ENCODE results near the gene SLCO2A1. TPM values are rescaled to one million over a fixed set of nuclear protein-coding genes. Genes with fewer than 3 reads are reported as not detected.

The SLCO2A1 gene
- polyA plus RNA-seq, 1 donor (not counting 4 experiments of a cell fraction or from before 2014, with no cell fraction given): 0.80 TPM

DNA sequence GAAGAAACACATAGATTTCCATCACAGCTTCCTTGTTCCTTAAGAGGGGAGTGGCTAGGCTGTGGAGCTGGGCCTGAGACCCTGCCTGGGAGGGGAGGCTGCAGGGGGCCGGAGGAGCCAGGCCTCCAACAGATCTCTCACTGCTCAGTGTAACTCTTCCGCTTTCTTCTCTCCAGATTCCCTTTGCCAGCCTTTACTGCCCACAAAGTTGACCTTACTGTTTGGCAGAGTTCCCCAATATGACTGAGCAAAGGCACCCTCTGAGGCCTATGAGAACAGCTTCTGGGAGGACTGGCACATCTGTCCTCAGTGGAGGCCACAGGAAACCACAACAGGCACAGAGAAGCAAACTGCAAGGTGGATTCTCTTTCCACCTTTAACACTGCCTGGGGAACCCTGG lies 38.1 kb downstream of the SLCO2A1 start:
- peaks cover 14% of the 10 kb centered on the region for H3K4me1 ChIP-seq (ENCODE audit: control insufficient read depth, extremely low read depth, insufficient read depth, low read length)
- no peak overlapping the region for H2AFZ ChIP-seq (ENCODE audit: control insufficient read depth, low read length)
- no peaks in the 10 kb centered on the region for H3K9me3 ChIP-seq (ENCODE audit: control insufficient read depth, low read depth, low read length)
- H4K20me1 ChIP-seq (ENCODE audit: control insufficient read depth, extremely low read depth, insufficient read depth, low read length): no peaks in the 10 kb centered on the region
- FAIRE-seq (no peak), DNase-seq (ENCODE audit: low read depth, low spot score) (no peak)
- no peak overlapping the region for H3K27ac ChIP-seq (ENCODE audit: control insufficient read depth, insufficient read depth, low read length)
- H3K4me2 ChIP-seq (ENCODE audit: control insufficient read depth, extremely low read depth, insufficient read depth, low read depth, low read length): no peak overlapping the region
- no peaks in the 10 kb centered on the region for H3K9me1 ChIP-seq (ENCODE audit: control insufficient read depth, extremely low read depth, insufficient read depth, low read length)
- no peak overlapping the region for H3K9ac ChIP-seq (ENCODE audit: control insufficient read depth, extremely low read depth, insufficient read depth, low read length)
- H3K27me3 ChIP-seq (ENCODE audit: control insufficient read depth, extremely low read depth, insufficient read depth, low read length): peaks cover 26% of the 10 kb centered on the region
- no peaks in the 10 kb centered on the region for H3K79me2 ChIP-seq (ENCODE audit: control insufficient read depth, insufficient read depth, low read length)
- dilution Hi-C loops (cut with MboI; ENCODE audit: extremely low pct_ligation_motif_present, low sequenced_read_pairs): no loop called here
- no peak overlapping the region for H3K4me3 ChIP-seq (ENCODE audit: control insufficient read depth in 2 of 3, extremely low read depth in 1 of 3, insufficient read depth in 2 of 3, low read depth in 1 of 3, low read length in 3 of 3)
- no peaks in the 10 kb centered on the region for H3K36me3 ChIP-seq (ENCODE audit: control insufficient read depth in 2 of 2, extremely low read depth in 1 of 2, insufficient read depth in 2 of 2, low read length in 2 of 2)
- TF ChIP-seq, protein P1, sequence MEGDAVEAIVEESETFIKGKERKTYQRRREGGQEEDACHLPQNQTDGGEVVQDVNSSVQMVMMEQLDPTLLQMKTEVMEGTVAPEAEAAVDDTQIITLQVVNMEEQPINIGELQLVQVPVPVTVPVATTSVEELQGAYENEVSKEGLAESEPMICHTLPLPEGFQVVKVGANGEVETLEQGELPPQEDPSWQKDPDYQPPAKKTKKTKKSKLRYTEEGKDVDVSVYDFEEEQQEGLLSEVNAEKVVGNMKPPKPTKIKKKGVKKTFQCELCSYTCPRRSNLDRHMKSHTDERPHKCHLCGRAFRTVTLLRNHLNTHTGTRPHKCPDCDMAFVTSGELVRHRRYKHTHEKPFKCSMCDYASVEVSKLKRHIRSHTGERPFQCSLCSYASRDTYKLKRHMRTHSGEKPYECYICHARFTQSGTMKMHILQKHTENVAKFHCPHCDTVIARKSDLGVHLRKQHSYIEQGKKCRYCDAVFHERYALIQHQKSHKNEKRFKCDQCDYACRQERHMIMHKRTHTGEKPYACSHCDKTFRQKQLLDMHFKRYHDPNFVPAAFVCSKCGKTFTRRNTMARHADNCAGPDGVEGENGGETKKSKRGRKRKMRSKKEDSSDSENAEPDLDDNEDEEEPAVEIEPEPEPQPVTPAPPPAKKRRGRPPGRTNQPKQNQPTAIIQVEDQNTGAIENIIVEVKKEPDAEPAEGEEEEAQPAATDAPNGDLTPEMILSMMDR (optimal IDR thresholded peaks at IDR 0.05 in 1 of 3, IDR thresholded peaks at IDR 0.05 in 1 of 3, conservative IDR thresholded peaks at IDR 0.05 in 1 of 3; ENCODE audit: extremely low read depth in 1 of 3, insufficient read depth in 2 of 3, low read length in 3 of 3): no peak
- TF ChIP-seq EZH2 (IDR thresholded peaks at IDR 0.05; ENCODE audit: low read length): no peak

DNA sequence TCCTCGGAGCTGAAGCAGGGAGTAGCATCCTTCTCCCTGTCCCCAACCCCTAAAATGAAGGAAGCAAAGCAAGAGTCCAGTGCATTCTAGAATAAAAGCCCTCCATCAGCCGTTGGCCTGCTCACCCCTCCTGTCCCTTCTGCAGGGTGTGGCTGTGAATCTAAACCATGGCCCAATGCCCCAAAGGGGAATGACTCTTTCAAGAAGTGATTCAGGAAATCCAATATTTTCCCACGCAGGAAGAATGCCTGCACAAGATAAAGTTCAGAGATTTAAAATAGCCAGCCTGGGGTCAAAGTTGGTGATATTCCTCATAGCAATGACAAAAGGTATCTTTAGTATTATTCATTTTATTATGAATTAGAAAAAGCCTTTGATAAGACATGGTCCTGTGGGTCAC lies 38.5 kb downstream of the SLCO2A1 start:
- Histone ChIP-seq H3K9me3 (ENCODE audit: control insufficient read depth, low read depth, low read length) (no peaks in the 10 kb centered on the region), H3K9me1 (ENCODE audit: control insufficient read depth, extremely low read depth, insufficient read depth, low read length) (no peaks in the 10 kb centered on the region), H3K27ac (ENCODE audit: control insufficient read depth, insufficient read depth, low read length) (no peak overlapping the region), H2AFZ (ENCODE audit: control insufficient read depth, low read length) (no peak overlapping the region), H3K4me3 (ENCODE audit: control insufficient read depth in 2 of 3, extremely low read depth in 1 of 3, insufficient read depth in 2 of 3, low read depth in 1 of 3, low read length in 3 of 3) (no peak overlapping the region), H3K27me3 (ENCODE audit: control insufficient read depth, extremely low read depth, insufficient read depth, low read length) (peaks cover 22% of the 10 kb centered on the region), H4K20me1 (ENCODE audit: control insufficient read depth, extremely low read depth, insufficient read depth, low read length) (no peaks in the 10 kb centered on the region), H3K4me2 (ENCODE audit: control insufficient read depth, extremely low read depth, insufficient read depth, low read depth, low read length) (no peak overlapping the region), H3K36me3 (ENCODE audit: control insufficient read depth in 2 of 2, extremely low read depth in 1 of 2, insufficient read depth in 2 of 2, low read length in 2 of 2) (no peaks in the 10 kb centered on the region), H3K4me1 (ENCODE audit: control insufficient read depth, extremely low read depth, insufficient read depth, low read length) (peaks cover 14% of the 10 kb centered on the region), H3K9ac (ENCODE audit: control insufficient read depth, extremely low read depth, insufficient read depth, low read length) (no peak overlapping the region), H3K79me2 (ENCODE audit: control insufficient read depth, insufficient read depth, low read length) (no peaks in the 10 kb centered on the region)
- TF ChIP-seq, protein P1 (optimal IDR thresholded peaks at IDR 0.05 in 1 of 3, IDR thresholded peaks at IDR 0.05 in 1 of 3, conservative IDR thresholded peaks at IDR 0.05 in 1 of 3; ENCODE audit: extremely low read depth in 1 of 3, insufficient read depth in 2 of 3, low read length in 3 of 3): no peak
- no peak for TF ChIP-seq EZH2 (IDR thresholded peaks at IDR 0.05; ENCODE audit: low read length)
- dilution Hi-C loops (cut with MboI; ENCODE audit: extremely low pct_ligation_motif_present, low sequenced_read_pairs): no loop called here
- DNase-seq (ENCODE audit: low read depth, low spot score) (no peak), FAIRE-seq (no peak)

All from keratinocyte (primary cell).